Measurements from ENCODE around the gene BCL7A. TPM values are rescaled to one million over a fixed set of nuclear protein-coding genes. Genes with fewer than 3 reads are reported as not detected.

The BCL7A gene
- total and polyA plus RNA-seq, 10 of the 15 experiments (the other 5 are each of a cell fraction or from before 2014, with no cell fraction given) = 0.37 to 17.2 (median 11.7) TPM

DNA sequence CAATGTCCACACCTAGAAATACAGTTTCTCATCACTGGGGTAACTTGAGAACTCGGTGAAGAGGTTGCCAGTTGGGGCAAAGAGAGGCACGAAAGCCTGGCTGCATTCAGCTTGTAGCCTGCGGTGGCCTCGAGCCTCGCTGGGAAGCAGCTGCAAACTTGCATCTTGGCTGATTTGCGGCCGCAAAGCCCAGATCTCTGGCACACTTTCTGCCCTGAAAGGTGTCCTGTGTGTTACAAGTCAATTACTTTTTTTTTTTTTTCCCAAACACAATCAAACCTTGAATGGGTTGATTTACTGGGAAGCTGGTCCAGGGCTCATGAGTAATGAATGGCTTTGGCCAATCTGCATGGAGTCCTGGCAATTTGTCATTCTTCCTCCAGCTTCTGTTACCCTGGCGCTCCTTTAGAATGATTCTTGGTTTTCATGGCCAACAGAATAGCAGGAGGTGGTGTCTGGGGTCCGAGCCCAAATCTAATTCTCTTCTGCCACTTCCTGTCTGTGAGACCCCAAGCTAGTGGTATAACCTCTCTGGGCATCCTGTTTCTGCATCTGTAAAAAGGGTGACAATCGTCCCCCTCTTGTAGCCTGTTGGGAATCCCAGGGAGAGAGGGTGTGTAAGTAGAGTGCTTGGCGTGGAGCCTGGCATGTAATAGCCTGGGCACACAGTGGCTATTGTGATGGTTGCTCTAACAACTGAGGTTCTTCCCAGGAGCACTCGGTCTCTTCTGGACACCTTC, 6.7 kb downstream of the BCL7A start:
- no peak overlapping the region for H3K27ac ChIP-seq (ENCODE audit: control insufficient read depth, insufficient read depth)
- TF ChIP-seq TAF1 (IDR thresholded peaks at IDR 0.05; ENCODE audit: borderline replicate concordance, low read depth, low read length) = no peak
- TF ChIP-seq, protein P1, sequence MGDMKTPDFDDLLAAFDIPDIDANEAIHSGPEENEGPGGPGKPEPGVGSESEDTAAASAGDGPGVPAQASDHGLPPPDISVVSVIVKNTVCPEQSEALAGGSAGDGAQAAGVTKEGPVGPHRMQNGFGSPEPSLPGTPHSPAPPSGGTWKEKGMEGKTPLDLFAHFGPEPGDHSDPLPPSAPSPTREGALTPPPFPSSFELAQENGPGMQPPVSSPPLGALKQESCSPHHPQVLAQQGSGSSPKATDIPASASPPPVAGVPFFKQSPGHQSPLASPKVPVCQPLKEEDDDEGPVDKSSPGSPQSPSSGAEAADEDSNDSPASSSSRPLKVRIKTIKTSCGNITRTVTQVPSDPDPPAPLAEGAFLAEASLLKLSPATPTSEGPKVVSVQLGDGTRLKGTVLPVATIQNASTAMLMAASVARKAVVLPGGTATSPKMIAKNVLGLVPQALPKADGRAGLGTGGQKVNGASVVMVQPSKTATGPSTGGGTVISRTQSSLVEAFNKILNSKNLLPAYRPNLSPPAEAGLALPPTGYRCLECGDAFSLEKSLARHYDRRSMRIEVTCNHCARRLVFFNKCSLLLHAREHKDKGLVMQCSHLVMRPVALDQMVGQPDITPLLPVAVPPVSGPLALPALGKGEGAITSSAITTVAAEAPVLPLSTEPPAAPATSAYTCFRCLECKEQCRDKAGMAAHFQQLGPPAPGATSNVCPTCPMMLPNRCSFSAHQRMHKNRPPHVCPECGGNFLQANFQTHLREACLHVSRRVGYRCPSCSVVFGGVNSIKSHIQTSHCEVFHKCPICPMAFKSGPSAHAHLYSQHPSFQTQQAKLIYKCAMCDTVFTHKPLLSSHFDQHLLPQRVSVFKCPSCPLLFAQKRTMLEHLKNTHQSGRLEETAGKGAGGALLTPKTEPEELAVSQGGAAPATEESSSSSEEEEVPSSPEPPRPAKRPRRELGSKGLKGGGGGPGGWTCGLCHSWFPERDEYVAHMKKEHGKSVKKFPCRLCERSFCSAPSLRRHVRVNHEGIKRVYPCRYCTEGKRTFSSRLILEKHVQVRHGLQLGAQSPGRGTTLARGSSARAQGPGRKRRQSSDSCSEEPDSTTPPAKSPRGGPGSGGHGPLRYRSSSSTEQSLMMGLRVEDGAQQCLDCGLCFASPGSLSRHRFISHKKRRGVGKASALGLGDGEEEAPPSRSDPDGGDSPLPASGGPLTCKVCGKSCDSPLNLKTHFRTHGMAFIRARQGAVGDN (IDR thresholded peaks at IDR 0.05) = no peak
- TF ChIP-seq, protein P2, sequence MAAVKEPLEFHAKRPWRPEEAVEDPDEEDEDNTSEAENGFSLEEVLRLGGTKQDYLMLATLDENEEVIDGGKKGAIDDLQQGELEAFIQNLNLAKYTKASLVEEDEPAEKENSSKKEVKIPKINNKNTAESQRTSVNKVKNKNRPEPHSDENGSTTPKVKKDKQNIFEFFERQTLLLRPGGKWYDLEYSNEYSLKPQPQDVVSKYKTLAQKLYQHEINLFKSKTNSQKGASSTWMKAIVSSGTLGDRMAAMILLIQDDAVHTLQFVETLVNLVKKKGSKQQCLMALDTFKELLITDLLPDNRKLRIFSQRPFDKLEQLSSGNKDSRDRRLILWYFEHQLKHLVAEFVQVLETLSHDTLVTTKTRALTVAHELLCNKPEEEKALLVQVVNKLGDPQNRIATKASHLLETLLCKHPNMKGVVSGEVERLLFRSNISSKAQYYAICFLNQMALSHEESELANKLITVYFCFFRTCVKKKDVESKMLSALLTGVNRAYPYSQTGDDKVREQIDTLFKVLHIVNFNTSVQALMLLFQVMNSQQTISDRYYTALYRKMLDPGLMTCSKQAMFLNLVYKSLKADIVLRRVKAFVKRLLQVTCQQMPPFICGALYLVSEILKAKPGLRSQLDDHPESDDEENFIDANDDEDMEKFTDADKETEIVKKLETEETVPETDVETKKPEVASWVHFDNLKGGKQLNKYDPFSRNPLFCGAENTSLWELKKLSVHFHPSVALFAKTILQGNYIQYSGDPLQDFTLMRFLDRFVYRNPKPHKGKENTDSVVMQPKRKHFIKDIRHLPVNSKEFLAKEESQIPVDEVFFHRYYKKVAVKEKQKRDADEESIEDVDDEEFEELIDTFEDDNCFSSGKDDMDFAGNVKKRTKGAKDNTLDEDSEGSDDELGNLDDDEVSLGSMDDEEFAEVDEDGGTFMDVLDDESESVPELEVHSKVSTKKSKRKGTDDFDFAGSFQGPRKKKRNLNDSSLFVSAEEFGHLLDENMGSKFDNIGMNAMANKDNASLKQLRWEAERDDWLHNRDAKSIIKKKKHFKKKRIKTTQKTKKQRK (IDR thresholded peaks at IDR 0.05; ENCODE audit: low read depth, low read length) = no peak
- no peak for TF ChIP-seq ZNF274 (IDR thresholded peaks at IDR 0.05; ENCODE audit: insufficient read depth, insufficient read length)
- no peak for TF ChIP-seq SUZ12 (IDR thresholded peaks at IDR 0.05; ENCODE audit: unreplicated experiment)
- no peak for TF ChIP-seq ESRRA (IDR thresholded peaks at IDR 0.05; ENCODE audit: low read length)
- no peak for TF ChIP-seq RFX5 (IDR thresholded peaks at IDR 0.05; ENCODE audit: low read depth, low read length)
- no peak for TF ChIP-seq CBX5 (IDR thresholded peaks at IDR 0.05; ENCODE audit: low read depth)
- no peak for TF ChIP-seq MYB (IDR thresholded peaks at IDR 0.05; ENCODE audit: borderline replicate concordance, low read depth, low read length)
- TF ChIP-seq MXI1 (IDR thresholded peaks at IDR 0.05; ENCODE audit: low read depth, low read length) = no peak
- TF ChIP-seq, protein P3, sequence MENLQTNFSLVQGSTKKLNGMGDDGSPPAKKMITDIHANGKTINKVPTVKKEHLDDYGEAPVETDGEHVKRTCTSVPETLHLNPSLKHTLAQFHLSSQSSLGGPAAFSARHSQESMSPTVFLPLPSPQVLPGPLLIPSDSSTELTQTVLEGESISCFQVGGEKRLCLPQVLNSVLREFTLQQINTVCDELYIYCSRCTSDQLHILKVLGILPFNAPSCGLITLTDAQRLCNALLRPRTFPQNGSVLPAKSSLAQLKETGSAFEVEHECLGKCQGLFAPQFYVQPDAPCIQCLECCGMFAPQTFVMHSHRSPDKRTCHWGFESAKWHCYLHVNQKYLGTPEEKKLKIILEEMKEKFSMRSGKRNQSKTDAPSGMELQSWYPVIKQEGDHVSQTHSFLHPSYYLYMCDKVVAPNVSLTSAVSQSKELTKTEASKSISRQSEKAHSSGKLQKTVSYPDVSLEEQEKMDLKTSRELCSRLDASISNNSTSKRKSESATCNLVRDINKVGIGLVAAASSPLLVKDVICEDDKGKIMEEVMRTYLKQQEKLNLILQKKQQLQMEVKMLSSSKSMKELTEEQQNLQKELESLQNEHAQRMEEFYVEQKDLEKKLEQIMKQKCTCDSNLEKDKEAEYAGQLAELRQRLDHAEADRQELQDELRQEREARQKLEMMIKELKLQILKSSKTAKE (IDR thresholded peaks at IDR 0.05; ENCODE audit: low read depth, poor library complexity, severe bottlenecking) = no peak
- TF ChIP-seq NFIC (IDR thresholded peaks at IDR 0.05; ENCODE audit: low read depth, low read length) = no peak
- no peak for TF ChIP-seq RCOR1 (conservative IDR thresholded peaks at IDR 0.05; ENCODE audit: low read depth, low read length)

More for the DNA sequence above, 6.7 kb downstream of the BCL7A start:
- H3K4me3 ChIP-seq = no peak overlapping the region; the same call in 1 of the 2 replicates
- ChIA-PET RAD21 (ENCODE audit: unreplicated experiment) (interaction anchor here (0.6 to 4.2 kb wide), 5 partner anchors 37 to 940 kb away, joined by 3 to 22 read pairs (median 6); partner anchors contain the start of genes CFAP251 and RHOF), CTCF (interaction anchor here (0.6 to 1.4 kb wide), 6 partner anchors 26 to 644 kb away, joined by 4 to 7 read pairs (median 5); partner anchors contain the start of gene CFAP251), POLR2A (interaction anchor here (0.7 to 0.8 kb wide), 2 partner anchors 11 to 37 kb away, joined by 3 to 5 read pairs; no protein-coding TSS in a partner anchor), SMC1A (ENCODE audit: uncharacterized antibody, unreplicated experiment) (interaction anchor here (0.7 to 1.6 kb wide), 11 partner anchors 24 to 234 kb away, joined by 3 to 6 read pairs (median 4); partner anchors contain the start of gene CFAP251)
- 62% methylated on average over 12 of the region's 12 CpGs for WGBS (ENCODE audit: insufficient coverage, insufficient replicate concordance, low lambda C conversion rate, missing lambda C conversion rate)
- H3K79me2 ChIP-seq (ENCODE audit: control insufficient read depth, insufficient read depth, low read length) = no peaks in the 10 kb centered on the region
- ATAC-seq (no peak), DNase-seq (ENCODE audit: low read depth, low spot score) (no peak), FAIRE-seq (no peak)
- H3K4me2 ChIP-seq (ENCODE audit: control insufficient read depth, insufficient read depth) = peak overlapping the region; percentile 87
- H4K20me1 ChIP-seq (ENCODE audit: control insufficient read depth, insufficient read depth) = no peaks in the 10 kb centered on the region; the same call in 1 of the 2 replicates
- in situ Hi-C loops (cut with MboI) (no loop called here), intact Hi-C loops (cut with micrococcal nuclease; ENCODE audit: unreplicated experiment) (loop anchor here (5.0 kb wide), 1 partner anchor 36 kb away; no protein-coding TSS in a partner anchor)
- H2AFZ ChIP-seq (ENCODE audit: control insufficient read depth, low read depth, low read length) = no peak overlapping the region
- no peak overlapping the region for H3K9ac ChIP-seq (ENCODE audit: control insufficient read depth, insufficient read depth, low read length)
- BruUV-seq (replicated peaks) = no TSS peak
- H3K4me1 ChIP-seq (ENCODE audit: control insufficient read depth, insufficient read depth, low read length) = peaks cover 42% of the 10 kb centered on the region
- peaks cover 3 to 8% of the 10 kb centered on the region in 2 experiments; a peak in 2 of 4 replicates for H3K27me3 ChIP-seq (replicated peaks in 1 of 2; ENCODE audit: control insufficient read depth in 2 of 2, insufficient read depth in 2 of 2, low read length in 1 of 2)
- H3K9me3 ChIP-seq (replicated peaks; ENCODE audit: control insufficient read depth, insufficient read depth, low read length) = no peaks in the 10 kb centered on the region
- H3K36me3 ChIP-seq (ENCODE audit: control insufficient read depth in 2 of 2, insufficient read depth in 2 of 2, low read length in 1 of 2) = no peaks in the 10 kb centered on the region; a peak in 1 of 4 replicates

Data from GM12878 (cell line).